ENCODE measurements around the gene NDUFV1. TPM values are rescaled to one million over a fixed set of nuclear protein-coding genes. Genes with fewer than 3 reads are reported as not detected.
"Not testable (repeated sequence)": the region's sequence is repeated elsewhere in the genome, so short reads cannot be mapped to it uniquely, and the experiment has no call there.

The NDUFV1 gene
- total RNA-seq: 100 to 1,000 TPM; 159 to 222 (median 186) TPM

DNA sequence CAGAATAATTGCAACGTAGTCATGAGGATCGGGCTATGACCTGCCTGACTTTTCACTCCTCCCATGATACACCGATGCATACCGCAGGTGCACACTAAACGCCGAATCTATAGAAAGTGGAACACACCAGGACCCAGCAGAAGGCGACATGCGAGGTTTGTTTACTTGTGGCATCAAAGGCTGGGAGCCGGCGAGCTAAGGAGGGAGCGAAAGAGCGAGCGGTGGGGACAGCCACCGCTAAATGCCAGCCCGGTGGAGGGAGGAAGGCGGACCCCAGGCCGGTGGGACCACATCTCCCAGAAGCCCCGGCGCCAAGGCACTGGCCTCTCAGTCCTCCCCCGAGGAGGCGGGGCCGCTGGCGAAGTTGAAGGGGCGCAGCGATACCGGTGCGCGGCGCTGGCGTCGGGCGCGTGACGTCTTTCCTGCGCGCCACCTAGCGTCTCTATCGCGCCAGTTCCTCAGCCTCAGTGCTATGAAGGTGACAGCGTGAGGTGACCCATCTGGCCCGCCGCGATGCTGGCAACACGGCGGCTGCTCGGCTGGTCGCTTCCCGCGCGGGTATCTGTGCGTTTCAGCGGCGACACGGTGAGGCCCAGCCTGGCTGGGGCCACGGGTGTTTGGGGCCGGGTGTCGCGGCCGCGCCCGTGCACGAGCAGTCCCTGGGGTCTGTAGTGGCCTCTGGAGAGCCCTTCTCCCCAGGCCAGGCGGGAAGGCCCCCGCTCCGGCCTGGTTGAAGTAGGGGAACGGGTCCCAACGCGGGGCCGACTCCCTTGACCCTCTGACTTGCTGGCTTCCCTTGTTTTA, at the start of gene NDUFV1:
NDUFV1 (plus strand) TSS at position 445 of the 804 bp plus-strand sequence; CDS start at position 514, 69 bp downstream.
- Histone ChIP-seq H3K4me3 (peak within 1 kb of the TSS; percentile 98 to 100 (median 99)), H3K27ac (peak within 1 kb of the TSS; percentile 87 to 88), H3K27me3 (no peaks in the 10 kb centered on the region), H3K36me3 (no peaks in the 10 kb centered on the region), H3K9me3 (no peaks in the 10 kb centered on the region), H3K4me1 (no peaks in the 10 kb centered on the region)
- TF ChIP-seq CTCF (IDR thresholded peaks at IDR 0.05) (peak; percentile 79 to 84 (median 80)), POLR2AphosphoS5 (IDR thresholded peaks at IDR 0.05) (peak; percentile 83 to 89 (median 87)), POLR2A (IDR thresholded peaks at IDR 0.05) (no peak)
- intact Hi-C loops (cut with DNase I; ENCODE audit: low total_unique reads): no loop called here
- DNase-seq (ENCODE audit: low spot score in 2 of 2): peak; percentile 95 to 97

- Histone ChIP-seq H3K27ac (no peak overlapping the region), H3K4me1 (no peaks in the 10 kb centered on the region), H3K27me3 (no peaks in the 10 kb centered on the region), H3K36me3 (no peaks in the 10 kb centered on the region), H3K9me3 (no peaks in the 10 kb centered on the region), H3K4me3 (no peak overlapping the region)
- DNase-seq (ENCODE audit: low spot score in 2 of 2): no peak
- TF ChIP-seq CTCF (IDR thresholded peaks at IDR 0.05) (no peak), POLR2A (IDR thresholded peaks at IDR 0.05) (no peak), POLR2AphosphoS5 (IDR thresholded peaks at IDR 0.05) (no peak)
- intact Hi-C loops (cut with DNase I; ENCODE audit: low total_unique reads): no loop called here
Measured at GRCh38 chr11:67558084-67558772, 48.5 kb upstream of the NDUFV1 start.

DNA sequence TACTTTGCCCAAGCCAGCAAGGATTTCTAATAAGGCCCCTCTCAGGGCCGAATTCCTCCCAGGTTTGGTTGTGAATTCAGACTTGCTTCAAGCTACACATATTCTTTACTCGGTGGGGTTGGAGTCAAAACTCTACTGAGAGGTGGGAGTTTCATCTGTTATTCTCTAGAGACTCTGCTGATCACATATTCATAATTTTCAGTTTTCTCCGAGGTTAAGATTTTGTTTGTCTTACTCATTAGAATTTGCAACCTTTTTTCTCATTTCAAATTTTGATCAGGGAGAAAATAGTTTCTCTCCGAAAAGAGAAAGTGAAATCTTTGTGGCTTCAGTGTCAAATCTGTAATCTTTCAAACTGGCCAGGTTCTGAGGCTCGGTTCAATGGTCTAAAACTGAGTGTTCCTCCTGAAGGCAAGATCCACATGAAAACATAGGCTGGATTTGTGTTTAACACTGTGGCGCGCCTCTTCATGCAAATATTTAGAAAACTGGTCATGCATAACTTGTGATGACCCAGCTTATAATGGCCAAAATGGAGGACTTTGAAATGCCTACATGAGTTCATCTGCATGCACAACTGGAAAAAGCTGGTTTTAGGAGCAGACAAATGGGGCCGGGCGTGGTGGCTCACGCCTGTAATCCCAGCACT, 44.6 kb upstream of the NDUFV1 start:
- H3K27ac ChIP-seq: no peak overlapping the region
- H3K27me3 ChIP-seq: no peaks in the 10 kb centered on the region
- no peaks in the 10 kb centered on the region for H3K4me1 ChIP-seq
- TF ChIP-seq CTCF (IDR thresholded peaks at IDR 0.05): no peak
- no peak for TF ChIP-seq POLR2AphosphoS5 (IDR thresholded peaks at IDR 0.05)
- no peak for TF ChIP-seq POLR2A (IDR thresholded peaks at IDR 0.05)
- no peak overlapping the region for H3K4me3 ChIP-seq
- intact Hi-C loops (cut with DNase I; ENCODE audit: low total_unique reads): no loop called here
- no peak for DNase-seq (ENCODE audit: low spot score in 2 of 2)
- H3K36me3 ChIP-seq: no peaks in the 10 kb centered on the region
- H3K9me3 ChIP-seq: no peaks in the 10 kb centered on the region

GRCh38 chr11:67562963-67563704, 43.6 kb upstream of the NDUFV1 start:
- Histone ChIP-seq H3K27ac (no peak overlapping the region), H3K36me3 (no peaks in the 10 kb centered on the region), H3K9me3 (no peaks in the 10 kb centered on the region), H3K4me1 (no peaks in the 10 kb centered on the region), H3K4me3 (no peak overlapping the region), H3K27me3 (no peaks in the 10 kb centered on the region)
- TF ChIP-seq POLR2A (IDR thresholded peaks at IDR 0.05) (no peak), POLR2AphosphoS5 (IDR thresholded peaks at IDR 0.05) (no peak), CTCF (IDR thresholded peaks at IDR 0.05) (no peak)
- no peak for DNase-seq (ENCODE audit: low spot score in 2 of 2)
- intact Hi-C loops (cut with DNase I; ENCODE audit: low total_unique reads): no loop called here

DNA sequence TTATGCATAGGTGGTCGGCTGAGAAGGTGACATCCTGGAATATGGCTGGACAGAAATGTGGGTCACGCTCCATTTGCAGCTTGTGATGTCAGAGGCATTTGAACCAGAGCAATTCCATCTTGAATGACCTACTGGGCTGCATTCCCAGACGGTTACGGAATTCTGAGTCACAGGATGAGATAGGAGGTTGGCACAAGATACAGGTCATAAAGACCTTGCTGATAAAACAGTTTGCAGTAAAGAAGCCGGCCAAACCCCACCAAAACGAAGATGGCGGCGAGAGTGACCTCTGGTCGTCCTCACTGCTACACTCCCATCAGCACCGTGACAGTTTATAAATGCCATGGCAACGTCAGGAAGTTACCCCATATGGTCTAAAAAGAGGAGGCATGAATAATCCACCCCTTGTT, 43.0 kb upstream of the NDUFV1 start:
- H3K27me3 ChIP-seq; intact Hi-C loops (cut with DNase I; ENCODE audit: low total_unique reads); H3K9me3 ChIP-seq; H3K36me3 ChIP-seq; H3K27ac ChIP-seq; H3K4me3 ChIP-seq; H3K4me1 ChIP-seq; DNase-seq (ENCODE audit: low spot score in 2 of 2): not testable (repeated sequence)

All from breast epithelium (tissue), 4 donors.